Liver (tissue), 9 donors: ENCODE data around the gene BSDC1. TPM values are rescaled to one million over a fixed set of nuclear protein-coding genes. Genes with fewer than 3 reads are reported as not detected.

Experiments
- DNase-seq: peaks from one replicate; pipeline ENCODE4 v3.0.0-alpha.2; 2017; ENCODE audit warnings: low spot score
- H3K27ac ChIP-seq, 2 donors: one replicate each; pipeline ENCODE4 v1.7.0; 2013; ENCODE audit warnings: inconsistent platforms in 2 of 2, low read length in 2 of 2, control low read depth in 1 of 2, low read depth in 1 of 2, mild to moderate bottlenecking in 1 of 2
- H3K27me3 ChIP-seq, 4 donors: one replicate each; pipeline versions ENCODE4 v1.6.1 to v1.7.0; 2013; ENCODE audit warnings: low read length in 3 of 4, inconsistent platforms in 1 of 4, mild to moderate bottlenecking in 1 of 4, moderate library complexity in 1 of 4; ENCODE audit not compliant: control insufficient read depth in 4 of 4, insufficient read depth in 4 of 4
- H3K36me3 ChIP-seq, 4 donors: one replicate each; pipeline versions ENCODE4 v1.6.1 to v1.7.0; 2013; ENCODE audit warnings: low read length in 3 of 4, mild to moderate bottlenecking in 3 of 4, low read depth in 1 of 4, moderate library complexity in 1 of 4; ENCODE audit not compliant: control insufficient read depth in 4 of 4, insufficient read depth in 3 of 4
- H3K4me1 ChIP-seq, 4 donors: one replicate each; pipeline versions ENCODE4 v1.6.1 to v1.7.0; 2013; ENCODE audit warnings: low read length in 3 of 4, mild to moderate bottlenecking in 3 of 4, moderate library complexity in 1 of 4; ENCODE audit not compliant: control insufficient read depth in 4 of 4, insufficient read depth in 4 of 4
- H3K4me3 ChIP-seq, 3 donors: one replicate each; pipeline versions ENCODE4 v1.6.1 to v1.7.0; 2013; ENCODE audit warnings: low read length in 3 of 3, control low read depth in 1 of 3, low read depth in 1 of 3, mild to moderate bottlenecking in 1 of 3
- H3K9ac ChIP-seq, 2 donors: one replicate each; pipeline ENCODE4 v1.7.0; 2013; ENCODE audit warnings: low read length in 2 of 2, mild to moderate bottlenecking in 2 of 2, moderate library complexity in 2 of 2, control low read depth in 1 of 2, low read depth in 1 of 2
- H3K9me3 ChIP-seq, 4 donors: one replicate each; pipeline versions ENCODE4 v1.6.1 to v1.7.0; 2013; ENCODE audit warnings: low read length in 3 of 4; ENCODE audit not compliant: control insufficient read depth in 4 of 4
- FOXA1 ChIP-seq: IDR thresholded peaks from 2 replicates; pipeline ENCODE4 v1.6.1; 2016; ENCODE audit warnings: antibody characterized with exemption
- FOXA2 ChIP-seq: IDR thresholded peaks from 2 replicates; pipeline ENCODE4 v1.6.1; 2016; ENCODE audit warnings: antibody characterized with exemption
- HNF4A ChIP-seq, 2 donors: conservative IDR thresholded peaks; 2 replicates each; pipeline ENCODE4 v1.6.1; 2016; ENCODE audit warnings: antibody characterized with exemption in 2 of 2, mild to moderate bottlenecking in 2 of 2
- HNF4G ChIP-seq: IDR thresholded peaks from 2 replicates; pipeline ENCODE4 v1.6.1; 2016; ENCODE audit warnings: antibody characterized with exemption
- JUND ChIP-seq, 2 donors: IDR thresholded peaks; 2 replicates each; pipeline ENCODE4 v1.6.1; 2016; ENCODE audit warnings: antibody characterized with exemption in 2 of 2
- NR2F2 ChIP-seq: IDR thresholded peaks from 2 replicates; pipeline ENCODE4 v1.6.1; 2016; ENCODE audit warnings: antibody characterized with exemption
- RAD21 ChIP-seq, 2 donors: IDR thresholded peaks; 2 replicates each; pipeline ENCODE4 v1.6.1; 2016; ENCODE audit warnings: antibody characterized with exemption in 2 of 2, mild to moderate bottlenecking in 2 of 2
- RXRA ChIP-seq, 2 donors: IDR thresholded peaks; 2 replicates each; pipeline ENCODE4 v1.6.1; 2017 to 2018; ENCODE audit warnings: antibody characterized with exemption in 2 of 2, mild to moderate bottlenecking in 1 of 2
- TAF1 ChIP-seq: conservative IDR thresholded peaks from 2 replicates; pipeline ENCODE4 v1.6.1; 2016; ENCODE audit warnings: antibody characterized with exemption, mild to moderate bottlenecking
- YY1 ChIP-seq: IDR thresholded peaks from 2 replicates; pipeline ENCODE4 v1.6.1; 2016; ENCODE audit warnings: antibody characterized with exemption, mild to moderate bottlenecking
- WGBS: extraction: QIAGEN DNeasy Blood & Tissue Kit; methylation state at CpG from one replicate; pipeline ENCODE4 v1.1.7; 2013; 5-methylcytosine and 5-hydroxymethylcytosine counted together
- polyA plus RNA-seq, 2 donors: library from polyadenylated mRNA; stranded (reverse) in 1 of 2; unstranded in 1 of 2; fragments of 200-250 nt in 1 of 2; fragments of >200 nt in 1 of 2; fragmentation: Nextera tagmentation in 1 of 2; extraction: Ambion mirVana in 1 of 2; gene quantifications; one replicate each; pipeline versions ENCODE4 v1.2.1 to v1.2.3, GENCODE V29; 2013 to 2015
- total RNA-seq, 2 donors: library from RNA; depleted of rRNA; stranded (reverse); fragments of >200 nt; gene quantifications; one replicate each; pipeline ENCODE4 v1.2.3, GENCODE V29; 2014
- TF ChIP-seq, protein P1 (sequence below): IDR thresholded peaks from 2 replicates; pipeline ENCODE4 v1.6.1; 2016; ENCODE audit warnings: antibody characterized with exemption
- TF ChIP-seq, protein P2 (sequence below): fragments of 150-350 bp; IDR thresholded peaks from 2 replicates; pipeline ENCODE4 v1.5.1; 2017; ENCODE audit warnings: improper control_type of control experiment, low read depth, low read length; ENCODE audit not compliant: missing input control
- TF ChIP-seq, protein P3 (sequence below): IDR thresholded peaks from 2 replicates; pipeline ENCODE4 v1.6.1; 2016; ENCODE audit warnings: antibody characterized with exemption
- donor health status: healthy.
- donor health status: healthy.
- donor health status: healthy.
- donor health status: healthy.
- donor health status: healthy.

The BSDC1 gene
- total and polyA plus RNA-seq, 4 donors, result 40.0 to 65.9 (median 52.0) TPM

DNA sequence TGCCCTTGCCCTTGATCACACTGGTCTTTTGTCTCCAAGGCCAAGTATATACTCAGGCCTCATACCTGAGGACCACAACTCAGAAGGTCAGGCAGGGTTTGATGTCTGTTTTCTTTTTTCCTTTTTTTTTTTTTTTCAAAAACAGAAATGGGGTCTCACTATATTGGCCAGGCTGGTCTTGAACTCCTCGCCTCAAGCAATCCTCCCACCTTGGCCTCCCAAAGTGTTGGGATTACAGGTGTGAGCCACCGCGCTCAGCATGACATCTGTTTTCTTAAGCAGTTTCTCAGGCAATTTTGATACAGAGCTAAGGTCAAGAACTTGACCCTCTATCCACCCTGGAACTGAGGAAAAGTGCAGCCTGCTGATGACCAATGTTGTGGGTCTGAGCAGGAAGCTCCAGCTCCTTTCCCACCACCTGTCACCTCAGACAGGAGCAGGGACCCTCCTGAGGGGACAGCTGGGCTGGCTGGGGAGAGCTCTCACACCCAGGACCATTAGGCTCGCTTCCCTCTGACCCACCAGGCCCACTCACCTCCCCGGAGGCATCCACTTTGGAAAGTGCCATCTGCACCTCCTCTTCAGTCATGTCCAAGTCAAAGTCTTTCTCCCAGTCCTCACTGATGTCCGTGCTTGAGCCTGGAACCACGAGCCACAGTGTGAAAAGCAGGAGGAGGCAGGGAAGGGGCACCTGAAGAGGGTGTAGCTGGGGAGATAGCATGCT is 26.2 kb downstream of the BSDC1 start:
- no peak overlapping the region for H3K9ac ChIP-seq
- TF ChIP-seq, protein P1, sequence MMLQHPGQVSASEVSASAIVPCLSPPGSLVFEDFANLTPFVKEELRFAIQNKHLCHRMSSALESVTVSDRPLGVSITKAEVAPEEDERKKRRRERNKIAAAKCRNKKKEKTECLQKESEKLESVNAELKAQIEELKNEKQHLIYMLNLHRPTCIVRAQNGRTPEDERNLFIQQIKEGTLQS, result no peak
- no peak for TF ChIP-seq YY1
- TF ChIP-seq HNF4G, result no peak
- TF ChIP-seq NR2F2, result no peak
- no peak for TF ChIP-seq RXRA (IDR thresholded peaks at IDR 0.05)
- no peak for TF ChIP-seq FOXA2
- TF ChIP-seq, protein P2, sequence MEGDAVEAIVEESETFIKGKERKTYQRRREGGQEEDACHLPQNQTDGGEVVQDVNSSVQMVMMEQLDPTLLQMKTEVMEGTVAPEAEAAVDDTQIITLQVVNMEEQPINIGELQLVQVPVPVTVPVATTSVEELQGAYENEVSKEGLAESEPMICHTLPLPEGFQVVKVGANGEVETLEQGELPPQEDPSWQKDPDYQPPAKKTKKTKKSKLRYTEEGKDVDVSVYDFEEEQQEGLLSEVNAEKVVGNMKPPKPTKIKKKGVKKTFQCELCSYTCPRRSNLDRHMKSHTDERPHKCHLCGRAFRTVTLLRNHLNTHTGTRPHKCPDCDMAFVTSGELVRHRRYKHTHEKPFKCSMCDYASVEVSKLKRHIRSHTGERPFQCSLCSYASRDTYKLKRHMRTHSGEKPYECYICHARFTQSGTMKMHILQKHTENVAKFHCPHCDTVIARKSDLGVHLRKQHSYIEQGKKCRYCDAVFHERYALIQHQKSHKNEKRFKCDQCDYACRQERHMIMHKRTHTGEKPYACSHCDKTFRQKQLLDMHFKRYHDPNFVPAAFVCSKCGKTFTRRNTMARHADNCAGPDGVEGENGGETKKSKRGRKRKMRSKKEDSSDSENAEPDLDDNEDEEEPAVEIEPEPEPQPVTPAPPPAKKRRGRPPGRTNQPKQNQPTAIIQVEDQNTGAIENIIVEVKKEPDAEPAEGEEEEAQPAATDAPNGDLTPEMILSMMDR, result no peak
- TF ChIP-seq RAD21 (IDR thresholded peaks at IDR 0.05), result no peak
- TF ChIP-seq FOXA1, result no peak
- TF ChIP-seq, protein P3, sequence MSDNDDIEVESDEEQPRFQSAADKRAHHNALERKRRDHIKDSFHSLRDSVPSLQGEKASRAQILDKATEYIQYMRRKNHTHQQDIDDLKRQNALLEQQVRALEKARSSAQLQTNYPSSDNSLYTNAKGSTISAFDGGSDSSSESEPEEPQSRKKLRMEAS, result no peak
- TF ChIP-seq TAF1, result no peak
- WGBS, result 95% methylated on average over 7 of the region's 7 CpGs
- H3K4me3 ChIP-seq, result no peak overlapping the region
- no peaks in the 10 kb centered on the region for H3K27me3 ChIP-seq
- H3K36me3 ChIP-seq, result peaks cover 12 to 65% (median 49%) of the 10 kb centered on the region in 4 donors
- no peaks in the 10 kb centered on the region for H3K4me1 ChIP-seq
- H3K27ac ChIP-seq, result no peak overlapping the region
- H3K9me3 ChIP-seq, result no peaks in the 10 kb centered on the region
- no peak for DNase-seq

DNA sequence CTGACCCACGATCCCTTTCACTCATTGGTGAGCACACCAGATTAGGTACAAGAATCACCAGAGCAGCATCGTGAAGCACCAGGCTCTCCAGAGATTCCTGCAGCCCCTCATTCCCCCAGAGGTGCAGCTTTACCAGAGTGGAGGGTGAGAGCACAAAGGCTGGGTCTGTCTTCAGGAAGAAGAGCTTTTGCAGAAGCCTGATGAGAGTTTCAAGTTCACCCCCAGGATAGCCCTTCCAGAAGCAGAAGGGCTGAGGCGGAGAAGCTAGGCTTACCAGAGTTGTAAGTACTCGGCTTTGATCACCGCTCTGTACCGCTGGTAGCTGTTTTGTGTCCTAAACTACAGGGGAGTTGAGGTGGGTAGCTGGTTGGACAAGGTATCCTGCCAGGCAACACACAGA is 28.8 kb downstream of the BSDC1 start:
- no peak for DNase-seq
- H3K9me3 ChIP-seq, result no peaks in the 10 kb centered on the region
- TF ChIP-seq TAF1, result no peak
- H3K36me3 ChIP-seq, result peaks cover 10 to 46% (median 36%) of the 10 kb centered on the region in 4 donors
- no peak overlapping the region for H3K4me3 ChIP-seq
- 93% methylated on average over 6 of the region's 6 CpGs for WGBS
- no peak overlapping the region for H3K27ac ChIP-seq
- H3K4me1 ChIP-seq, result peaks cover 5 to 10% (median 9%) of the 10 kb centered on the region in 4 donors
- H3K27me3 ChIP-seq, result no peaks in the 10 kb centered on the region
- H3K9ac ChIP-seq, result no peak overlapping the region

DNA sequence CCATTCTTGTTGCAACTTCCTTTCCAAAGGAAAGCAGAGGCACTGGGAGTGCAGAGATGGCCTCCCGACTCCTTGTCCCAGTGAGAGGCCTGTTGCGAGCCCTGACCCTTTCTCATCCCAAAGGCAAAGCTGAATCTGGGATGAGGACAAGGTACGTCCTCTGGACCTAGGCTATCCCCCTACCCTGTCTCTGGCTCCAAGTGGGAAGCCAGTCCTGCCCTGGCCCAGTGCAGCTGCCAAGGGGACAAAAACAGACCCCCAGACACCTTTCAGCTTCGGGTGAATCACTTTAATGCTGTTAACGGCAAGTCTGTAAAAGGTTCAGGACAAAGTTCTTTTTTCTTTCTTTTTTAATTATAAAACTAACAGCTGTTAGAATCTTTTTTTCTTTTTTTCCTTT is 29.4 kb downstream of the BSDC1 start:
- no peak overlapping the region for H3K27ac ChIP-seq
- 91% methylated on average over 5 of the region's 5 CpGs for whole genome bisulfite sequencing
- H3K9ac ChIP-seq, result no peak overlapping the region
- H3K9me3 ChIP-seq, result no peaks in the 10 kb centered on the region
- H3K4me3 ChIP-seq, result no peak overlapping the region
- peaks cover 5 to 10% (median 9%) of the 10 kb centered on the region in 4 donors for H3K4me1 ChIP-seq
- H3K27me3 ChIP-seq, result no peaks in the 10 kb centered on the region
- TF ChIP-seq JUND (IDR thresholded peaks at IDR 0.05), result no peak
- TF ChIP-seq HNF4A (conservative IDR thresholded peaks at IDR 0.05), result no peak
- peaks cover 10 to 46% (median 35%) of the 10 kb centered on the region in 4 donors for H3K36me3 ChIP-seq
- no peak for DNase-seq
